NCI-H146 (cell line): ENCODE data around the gene ZNF579.

Experiments
- DNase-seq: peaks from one replicate; lab custom pipeline; 2025; lab: John Stamatoyannopoulos, UW

The ZNF579 gene

GRCh38 chr19:55580628-55581144 lies at the start of gene ZNF579:
Gene ZNF579, minus strand, starts transcription at chr19:55580848. Its CDS starts 1,209 bp downstream, at chr19:55579639.
- peak; percentile 94 for DNase-seq

GRCh38 chr19:55626350-55626749 lies 45.7 kb upstream of the ZNF579 start:
- no peak for DNase-seq

- DNase-seq, result no peak
Observed at GRCh38 chr19:55625004-55625326, 44.3 kb upstream of the ZNF579 start.

GRCh38 chr19:55624109-55625003 lies 43.7 kb upstream of the ZNF579 start, which contains the start of gene ZNF784:
Gene ZNF784, minus strand, starts transcription at chr19:55624566. Its CDS starts 5 bp downstream, at chr19:55624561.
- peak; percentile 97 for DNase-seq

GRCh38 chr19:55623561-55623960 lies 42.9 kb upstream of the ZNF579 start:
- DNase-seq, result no peak

- DNase-seq, result no peak
Observed at GRCh38 chr19:55623130-55623529, 42.5 kb upstream of the ZNF579 start.

GRCh38 chr19:55622242-55622969 lies 41.8 kb upstream of the ZNF579 start:
- DNase-seq, result no peak

GRCh38 chr19:55621673-55622231 lies 41.1 kb upstream of the ZNF579 start:
- DNase-seq, result no peak

GRCh38 chr19:55621205-55621672 lies 40.6 kb upstream of the ZNF579 start:
- DNase-seq, result no peak

GRCh38 chr19:55620410-55621204 lies 40.0 kb upstream of the ZNF579 start:
- DNase-seq, result no peak

GRCh38 chr19:55619286-55619685 lies 38.6 kb upstream of the ZNF579 start:
- no peak for DNase-seq

GRCh38 chr19:55618426-55618825 lies 37.8 kb upstream of the ZNF579 start:
- no peak for DNase-seq

- DNase-seq, result no peak
Observed at GRCh38 chr19:55617426-55617825, 36.8 kb upstream of the ZNF579 start.

- no peak for DNase-seq
Observed at GRCh38 chr19:55616395-55616875, 35.8 kb upstream of the ZNF579 start.

- no peak for DNase-seq
Observed at GRCh38 chr19:55615543-55616394, 35.1 kb upstream of the ZNF579 start.

- no peak for DNase-seq
Observed at GRCh38 chr19:55614711-55615542, 34.3 kb upstream of the ZNF579 start.

GRCh38 chr19:55613930-55614710 lies 33.5 kb upstream of the ZNF579 start:
- no peak for DNase-seq

GRCh38 chr19:55613396-55613795 lies 32.7 kb upstream of the ZNF579 start:
- no peak for DNase-seq
